Glutamatergic neuron (in vitro differentiated cells): Measurements from ENCODE around the gene UNC5B. TPM values are rescaled to one million over a fixed set of nuclear protein-coding genes. Genes with fewer than 3 reads are reported as not detected.

Experiments used
- DNase-seq: peaks from one replicate; pipeline ENCODE4 v3.0.0; 2022
- H3K27ac Mint-ChIP-seq: one replicate; pipeline ENCODE4 v1.8.0; 2020; ENCODE audit warnings: mild to moderate bottlenecking, mixed read lengths, inconsistent platforms; ENCODE audit not compliant: unreplicated experiment
- H3K27me3 Mint-ChIP-seq: one replicate; pipeline ENCODE4 v1.8.0; 2020; ENCODE audit warnings: mild to moderate bottlenecking, moderate library complexity, mixed read lengths, inconsistent platforms; ENCODE audit not compliant: unreplicated experiment
- H3K36me3 Mint-ChIP-seq: one replicate; pipeline ENCODE4 v1.8.0; 2020; ENCODE audit warnings: mild to moderate bottlenecking, mixed read lengths, inconsistent platforms; ENCODE audit not compliant: unreplicated experiment
- H3K4me1 Mint-ChIP-seq: one replicate; pipeline ENCODE4 v1.8.0; 2020; ENCODE audit warnings: mild to moderate bottlenecking, low read depth, mixed read lengths, inconsistent platforms; ENCODE audit not compliant: unreplicated experiment
- H3K4me3 Mint-ChIP-seq: one replicate; pipeline ENCODE4 v1.8.0; 2020; ENCODE audit warnings: mild to moderate bottlenecking, mixed read lengths, inconsistent platforms; ENCODE audit not compliant: unreplicated experiment
- H3K9me3 Mint-ChIP-seq: one replicate; pipeline ENCODE4 v1.8.0; 2020; ENCODE audit warnings: mild to moderate bottlenecking, moderate library complexity, mixed read lengths, inconsistent platforms; ENCODE audit not compliant: unreplicated experiment
- total RNA-seq: library from RNA; stranded (reverse); fragmentation: NEBNext Ultra II Directional; extraction: Animal tissue kit (Norgen Biotek cat#: 25700); gene quantifications from one replicate; pipeline ENCODE4 v1.2.1, GENCODE V29; 2021; ENCODE audit not compliant: unreplicated experiment
- TF ChIP-seq, protein P1 (sequence below): fragments of 200-600 bp; sonication (generic); IDR thresholded peaks from one replicate; pipeline ENCODE4 v1.5.0; 2021; ENCODE audit not compliant: partially characterized antibody, unreplicated experiment

The UNC5B gene
- total RNA-seq, 1 donor from 2014 or later = 22.6 TPM

DNA sequence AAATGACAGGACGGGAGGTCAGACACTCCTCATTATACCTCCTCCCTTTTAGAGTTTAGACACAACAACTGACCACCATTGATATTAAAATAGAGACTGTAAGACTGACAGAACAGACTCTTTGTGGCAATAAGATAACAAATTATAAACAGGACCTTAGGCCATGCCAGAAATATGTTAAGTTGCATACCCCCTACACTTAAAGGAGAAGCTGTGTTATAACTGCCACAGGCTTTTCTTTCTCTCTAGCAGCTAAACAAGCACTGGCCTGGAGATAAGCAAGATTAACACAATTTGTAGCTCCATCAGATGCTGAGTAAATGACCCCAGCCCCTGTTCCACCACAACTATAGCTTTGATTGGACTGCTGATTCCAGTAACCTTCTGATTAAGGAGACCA is 10.5 kb upstream of the UNC5B start:
- TF ChIP-seq, protein P1, sequence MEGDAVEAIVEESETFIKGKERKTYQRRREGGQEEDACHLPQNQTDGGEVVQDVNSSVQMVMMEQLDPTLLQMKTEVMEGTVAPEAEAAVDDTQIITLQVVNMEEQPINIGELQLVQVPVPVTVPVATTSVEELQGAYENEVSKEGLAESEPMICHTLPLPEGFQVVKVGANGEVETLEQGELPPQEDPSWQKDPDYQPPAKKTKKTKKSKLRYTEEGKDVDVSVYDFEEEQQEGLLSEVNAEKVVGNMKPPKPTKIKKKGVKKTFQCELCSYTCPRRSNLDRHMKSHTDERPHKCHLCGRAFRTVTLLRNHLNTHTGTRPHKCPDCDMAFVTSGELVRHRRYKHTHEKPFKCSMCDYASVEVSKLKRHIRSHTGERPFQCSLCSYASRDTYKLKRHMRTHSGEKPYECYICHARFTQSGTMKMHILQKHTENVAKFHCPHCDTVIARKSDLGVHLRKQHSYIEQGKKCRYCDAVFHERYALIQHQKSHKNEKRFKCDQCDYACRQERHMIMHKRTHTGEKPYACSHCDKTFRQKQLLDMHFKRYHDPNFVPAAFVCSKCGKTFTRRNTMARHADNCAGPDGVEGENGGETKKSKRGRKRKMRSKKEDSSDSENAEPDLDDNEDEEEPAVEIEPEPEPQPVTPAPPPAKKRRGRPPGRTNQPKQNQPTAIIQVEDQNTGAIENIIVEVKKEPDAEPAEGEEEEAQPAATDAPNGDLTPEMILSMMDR = no peak
- Mint-ChIP-seq H3K9me3 (peaks cover 2% of the 10 kb centered on the region), H3K4me1 (no peaks in the 10 kb centered on the region), H3K4me3 (no peak overlapping the region), H3K27me3 (peaks cover 4% of the 10 kb centered on the region), H3K36me3 (peaks cover 7% of the 10 kb centered on the region), H3K27ac (no peak overlapping the region)
- no peak for DNase-seq

DNA sequence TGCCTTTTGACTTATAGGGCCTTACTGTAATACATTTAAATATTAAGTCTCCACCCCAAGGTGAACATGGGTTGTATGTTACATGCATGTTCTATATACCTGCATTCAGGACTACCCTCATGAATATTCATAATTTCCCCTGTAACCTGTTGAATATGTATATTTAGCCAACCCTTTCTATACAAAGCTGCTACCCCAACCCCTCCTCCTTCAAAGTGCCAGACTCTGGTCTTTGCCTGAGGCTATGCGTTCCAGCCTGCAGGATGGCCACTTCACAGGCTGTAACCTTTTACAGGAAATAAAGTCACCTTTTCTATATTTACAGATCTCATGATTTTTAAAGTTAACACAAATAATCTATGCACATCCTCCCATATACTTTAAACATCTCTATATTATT is 10.1 kb upstream of the UNC5B start:
- peaks cover 2% of the 10 kb centered on the region for H3K9me3 Mint-ChIP-seq
- no peak overlapping the region for H3K4me3 Mint-ChIP-seq
- no peak for DNase-seq
- H3K27ac Mint-ChIP-seq = no peak overlapping the region
- no peaks in the 10 kb centered on the region for H3K4me1 Mint-ChIP-seq
- H3K36me3 Mint-ChIP-seq = peaks cover 2% of the 10 kb centered on the region
- peaks cover 5% of the 10 kb centered on the region for H3K27me3 Mint-ChIP-seq
- TF ChIP-seq, protein P1 = no peak

DNA sequence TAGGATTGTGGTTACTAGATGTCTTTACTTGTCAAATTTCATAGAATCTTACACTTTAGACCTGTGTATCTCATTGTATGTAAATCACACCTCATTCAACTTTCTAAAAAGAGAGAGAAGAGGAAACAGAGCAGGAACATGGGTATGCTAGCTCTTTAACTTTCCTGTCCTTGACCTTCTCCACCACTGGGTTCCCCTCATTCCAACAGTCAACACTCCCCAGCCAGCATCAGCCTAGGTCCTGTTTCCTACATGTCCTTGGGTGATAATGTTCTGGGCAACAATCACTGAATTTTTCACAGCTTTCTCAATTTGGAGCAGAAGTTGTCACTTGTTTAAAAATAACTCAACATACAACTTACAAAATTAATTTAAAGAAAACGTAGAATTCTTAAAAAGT is 9.2 kb upstream of the UNC5B start:
- H3K4me1 Mint-ChIP-seq = no peaks in the 10 kb centered on the region
- no peak overlapping the region for H3K4me3 Mint-ChIP-seq
- no peak overlapping the region for H3K27ac Mint-ChIP-seq
- H3K36me3 Mint-ChIP-seq = no peaks in the 10 kb centered on the region
- DNase-seq = no peak
- H3K27me3 Mint-ChIP-seq = peaks cover 4% of the 10 kb centered on the region
- H3K9me3 Mint-ChIP-seq = peaks cover 2% of the 10 kb centered on the region
- TF ChIP-seq, protein P1 = no peak

DNA sequence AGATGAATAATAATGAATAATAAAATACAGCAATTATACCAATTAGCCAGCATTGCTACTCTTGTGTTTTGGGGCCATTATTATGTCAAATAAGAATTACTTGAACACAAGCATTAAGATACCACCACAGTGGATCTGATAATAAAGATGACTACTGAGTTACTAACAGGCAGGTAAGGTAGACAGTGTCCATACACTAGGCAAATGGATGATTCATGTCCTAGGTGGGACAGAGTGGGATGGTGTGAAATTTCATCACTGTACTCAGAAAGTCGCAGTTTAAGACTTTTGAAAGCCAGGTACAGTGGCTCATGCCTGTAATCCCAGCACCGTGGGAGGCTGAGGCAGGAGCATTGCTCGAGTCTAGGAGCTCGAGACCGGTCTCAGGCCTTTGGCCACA is 8.7 kb upstream of the UNC5B start:
- Mint-ChIP-seq H3K4me3 (no peak overlapping the region), H3K9me3 (peaks cover 2% of the 10 kb centered on the region), H3K4me1 (no peaks in the 10 kb centered on the region)

DNA sequence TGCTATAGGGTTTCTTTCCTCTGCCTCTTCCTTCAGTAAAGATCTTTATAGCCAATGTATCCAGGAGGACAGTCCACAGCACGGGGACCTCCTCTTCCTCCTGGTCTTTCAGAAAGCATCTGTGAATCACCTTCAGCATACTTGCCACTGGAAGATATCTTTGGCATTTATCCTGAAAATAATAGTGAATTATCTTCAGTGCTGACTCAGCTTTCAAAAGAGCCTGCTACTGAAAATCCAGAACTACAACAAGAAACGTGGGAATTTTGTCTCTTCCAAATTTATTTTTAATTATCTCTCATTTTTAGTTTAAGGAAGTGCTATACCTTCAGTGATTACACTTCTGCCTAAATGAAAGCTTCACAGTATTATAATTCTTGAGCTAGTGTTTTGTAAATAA is 7.6 kb upstream of the UNC5B start:
- Mint-ChIP-seq H3K9me3 (peaks cover 2% of the 10 kb centered on the region), H3K4me1 (no peaks in the 10 kb centered on the region), H3K36me3 (no peaks in the 10 kb centered on the region), H3K27ac (no peak overlapping the region), H3K4me3 (no peak overlapping the region), H3K27me3 (peaks cover 4% of the 10 kb centered on the region)
- TF ChIP-seq, protein P1 = no peak
- no peak for DNase-seq

More for the DNA sequence above, 8.7 kb upstream of the UNC5B start:
- TF ChIP-seq, protein P1 = no peak
- DNase-seq = no peak
- Mint-ChIP-seq H3K36me3 (no peaks in the 10 kb centered on the region), H3K27ac (no peak overlapping the region), H3K27me3 (peaks cover 4% of the 10 kb centered on the region)
